CD4-positive, alpha-beta memory T cell (primary cell): ENCODE measurements around the gene CCDC192. TPM values are rescaled to one million over a fixed set of nuclear protein-coding genes. Genes with fewer than 3 reads are reported as not detected.
"Not testable (repeated sequence)": the region's sequence is repeated elsewhere in the genome, so short reads cannot be mapped to it uniquely, and the experiment has no call there.

Experiments used
- CTCF ChIA-PET: fragments of 350-600 bp; sonication (Branson Sonifier 250); formaldehyde crosslinking; loops from one replicate; lab custom pipeline; 2021; ENCODE audit warnings: inconsistent platforms; ENCODE audit not compliant: partially characterized antibody; lab: Charles Lee
- POLR2A ChIA-PET: fragments of 350-600 bp; sonication (Branson Sonifier 250); formaldehyde crosslinking; loops from one replicate; lab custom pipeline; 2021; ENCODE audit not compliant: partially characterized antibody; lab: Charles Lee
- DNase-seq, 5 donors: peaks; one replicate each; pipeline versions ENCODE4 v3.0.0 to v3.0.0-alpha.2; 2020 to 2022; ENCODE audit warnings: mixed read lengths in 1 of 5
- H3K27ac ChIP-seq: one replicate; pipeline ENCODE4 v1.7.0; 2013; ENCODE audit warnings: low read depth, low read length
- H3K27me3 ChIP-seq: 2 replicates; pipeline ENCODE4 v1.7.0; 2013; ENCODE audit warnings: mild to moderate bottlenecking, low read length, moderate library complexity; ENCODE audit not compliant: insufficient read depth
- H3K36me3 ChIP-seq: 2 replicates; pipeline ENCODE4 v1.7.0; 2013; ENCODE audit warnings: mild to moderate bottlenecking, low read length, moderate library complexity; ENCODE audit not compliant: insufficient read depth
- H3K4me1 ChIP-seq: 2 replicates; pipeline ENCODE4 v1.7.0; 2013; ENCODE audit warnings: mild to moderate bottlenecking, low read length, moderate library complexity; ENCODE audit not compliant: insufficient read depth
- H3K4me3 ChIP-seq, 2 donors: one replicate each; pipeline ENCODE4 v1.7.0; 2013; ENCODE audit warnings: low read length in 2 of 2, mild to moderate bottlenecking in 1 of 2
- H3K9me3 ChIP-seq, 2 donors: one replicate each; pipeline ENCODE4 v1.7.0; 2013; ENCODE audit warnings: low read length in 2 of 2, control low read depth in 1 of 2; ENCODE audit not compliant: control insufficient read depth in 1 of 2
- H3K27ac Mint-ChIP-seq, 7 donors: one replicate each; pipeline ENCODE4 v1.8.0; 2020 to 2021; ENCODE audit warnings: mixed read lengths in 7 of 7, mild to moderate bottlenecking in 6 of 7, inconsistent platforms in 3 of 7, moderate library complexity in 3 of 7
- H3K27me3 Mint-ChIP-seq, 2 donors: one replicate each; pipeline ENCODE4 v1.8.0; 2020 to 2021; ENCODE audit warnings: mixed read lengths in 2 of 2
- H3K36me3 Mint-ChIP-seq, 2 donors: one replicate each; pipeline ENCODE4 v1.8.0; 2020 to 2021; ENCODE audit warnings: mixed read lengths in 2 of 2, inconsistent platforms in 1 of 2, mild to moderate bottlenecking in 1 of 2
- H3K4me1 Mint-ChIP-seq, 4 donors: one replicate each; pipeline ENCODE4 v1.8.0; 2020 to 2021; ENCODE audit warnings: mixed read lengths in 4 of 4, mild to moderate bottlenecking in 1 of 4
- H3K4me3 Mint-ChIP-seq, 8 donors: one replicate each; pipeline ENCODE4 v1.8.0; 2020 to 2021; ENCODE audit warnings: mixed read lengths in 8 of 8, mild to moderate bottlenecking in 7 of 8, moderate library complexity in 6 of 8, inconsistent platforms in 3 of 8
- H3K9me3 Mint-ChIP-seq, 8 donors: one replicate each; pipeline ENCODE4 v1.8.0; 2020 to 2021; ENCODE audit warnings: mixed read lengths in 8 of 8, mild to moderate bottlenecking in 5 of 8, inconsistent platforms in 3 of 8, moderate library complexity in 1 of 8
- intact Hi-C: fragments of 100-400 bp; cut with micrococcal nuclease; formaldehyde crosslinking; loops from one replicate; pipeline ENCODE4 v1.15.1; 2023
- polyA plus RNA-seq, 2 donors: library from polyadenylated mRNA; unstranded; fragments of 300-500 nt; fragmentation: Illumina TruSeq; gene quantifications; one replicate each; pipeline ENCODE4 v1.2.3, GENCODE V29; 2021
- total RNA-seq, 2 experiments: library from RNA; stranded (reverse); gene quantifications; one replicate each; pipeline ENCODE4 v1.2.3, GENCODE V29; 2021

Gene CCDC192
- total and polyA plus RNA-seq, 4 experiments from 2014 or later, result not detected

DNA sequence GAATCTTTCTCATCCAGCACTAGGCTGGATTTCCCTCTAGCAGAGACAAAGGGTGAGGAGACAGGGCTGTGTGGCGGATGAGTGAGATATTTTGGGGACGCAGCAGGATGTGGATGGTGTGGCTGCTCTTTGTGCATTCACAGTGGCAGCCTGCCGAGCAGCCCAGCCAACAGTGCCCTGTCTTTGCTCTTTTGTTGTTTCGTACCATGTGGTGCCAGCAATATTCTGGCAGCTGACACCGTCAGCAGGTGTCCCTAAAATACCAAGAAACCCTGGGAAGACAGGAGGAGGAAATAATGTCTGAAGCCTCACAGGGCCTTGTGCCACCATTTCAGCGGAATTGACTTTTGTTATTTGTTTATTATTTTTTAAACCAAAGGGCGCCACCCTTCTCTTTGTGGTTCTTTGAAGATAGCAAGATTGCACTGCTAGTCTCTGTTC lies 141.4 kb downstream of the CCDC192 start:
- Mint-ChIP-seq H3K27me3 (peaks cover 0 to 3% of the 10 kb centered on the region in 2 donors), H3K4me3 (no peak overlapping the region), H3K27ac (peak overlapping the region in 1 of 7 donors; percentile 7), H3K9me3 (no peaks in the 10 kb centered on the region), H3K4me1 (no peaks in the 10 kb centered on the region), H3K36me3 (no peaks in the 10 kb centered on the region)
- Histone ChIP-seq H3K4me3 (no peak overlapping the region), H3K9me3 (no peaks in the 10 kb centered on the region), H3K4me1 (no peaks in the 10 kb centered on the region), H3K27ac (no peak overlapping the region), H3K27me3 (no peaks in the 10 kb centered on the region), H3K36me3 (no peaks in the 10 kb centered on the region)
- POLR2A ChIA-PET, result no interaction called here
- CTCF ChIA-PET, result interaction anchor here (0.9 to 1.0 kb wide), 2 partner anchors 356 to 390 kb away, joined by 3 read pairs; no protein-coding TSS in a partner anchor
- no peak for DNase-seq
- intact Hi-C loops, result no loop called here

DNA sequence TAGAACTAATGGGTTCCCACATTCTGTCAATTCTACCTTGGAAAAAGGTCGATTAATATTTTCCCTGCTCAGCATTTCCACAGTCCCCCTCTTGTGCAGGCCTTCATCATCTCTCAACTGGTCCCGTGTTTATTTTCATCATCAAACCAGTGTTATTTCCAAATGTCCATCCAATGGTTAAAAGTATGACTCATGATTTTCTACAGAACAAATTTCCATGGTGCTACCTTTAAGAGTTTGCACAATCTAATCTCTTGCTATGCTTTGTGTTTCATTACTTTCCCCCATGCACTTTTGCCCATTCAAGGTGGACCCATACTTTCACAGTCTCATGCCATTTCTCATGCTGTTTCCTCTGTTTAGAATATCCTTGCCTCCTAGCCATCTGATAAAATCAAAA lies 143.7 kb downstream of the CCDC192 start:
- H3K9me3 ChIP-seq, result no peaks in the 10 kb centered on the region
- intact Hi-C loops, result no loop called here
- no peaks in the 10 kb centered on the region for H3K4me1 ChIP-seq
- H3K9me3 Mint-ChIP-seq, result no peaks in the 10 kb centered on the region
- no peak for DNase-seq
- H3K36me3 Mint-ChIP-seq, result no peaks in the 10 kb centered on the region
- peaks cover 0 to 3% of the 10 kb centered on the region in 2 donors for H3K27me3 Mint-ChIP-seq
- H3K27ac Mint-ChIP-seq, result no peak overlapping the region
- no peaks in the 10 kb centered on the region for H3K36me3 ChIP-seq
- no peaks in the 10 kb centered on the region for H3K27me3 ChIP-seq
- POLR2A ChIA-PET, result no interaction called here
- H3K4me3 Mint-ChIP-seq, result no peak overlapping the region
- no peak overlapping the region for H3K4me3 ChIP-seq
- H3K4me1 Mint-ChIP-seq, result no peaks in the 10 kb centered on the region
- CTCF ChIA-PET, result no interaction called here
- H3K27ac ChIP-seq, result no peak overlapping the region

- CTCF ChIA-PET, H3K36me3 ChIP-seq, H3K4me3 Mint-ChIP-seq, H3K27ac ChIP-seq, POLR2A ChIA-PET, H3K27ac Mint-ChIP-seq, H3K9me3 Mint-ChIP-seq, intact Hi-C loops, H3K27me3 ChIP-seq, DNase-seq, H3K27me3 Mint-ChIP-seq, H3K36me3 Mint-ChIP-seq, H3K4me1 Mint-ChIP-seq, H3K9me3 ChIP-seq, H3K4me3 ChIP-seq, H3K4me1 ChIP-seq: not testable (repeated sequence)
Observed at GRCh38 chr5:127847641-127848040, 144.4 kb downstream of the CCDC192 start.

DNA sequence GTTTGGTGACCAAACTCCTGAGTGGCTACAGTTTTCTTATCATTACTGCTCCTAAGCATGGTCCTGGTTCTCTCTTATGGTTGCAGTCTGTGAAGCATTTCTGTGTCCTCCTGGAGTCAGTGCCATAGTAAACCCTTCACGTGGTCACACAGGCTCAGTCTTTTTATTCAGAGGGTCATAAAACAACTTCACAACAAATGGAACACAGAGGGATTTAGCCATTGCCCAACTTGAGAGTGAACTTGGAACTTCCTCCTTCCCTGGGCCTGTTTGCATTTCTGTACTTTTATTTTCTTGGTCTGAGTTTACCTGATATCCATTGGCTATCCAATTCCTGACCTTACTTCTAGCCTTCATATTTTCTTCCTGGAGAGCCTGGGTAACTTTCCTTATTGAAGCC lies 144.9 kb downstream of the CCDC192 start:
- Mint-ChIP-seq H3K36me3 (no peaks in the 10 kb centered on the region), H3K4me3 (no peak overlapping the region), H3K27me3 (peaks cover 0 to 3% of the 10 kb centered on the region in 2 donors), H3K4me1 (no peaks in the 10 kb centered on the region), H3K9me3 (no peaks in the 10 kb centered on the region), H3K27ac (no peak overlapping the region)
- POLR2A ChIA-PET, result no interaction called here
- intact Hi-C loops, result no loop called here
- DNase-seq, result no peak
- CTCF ChIA-PET, result no interaction called here
- no peak overlapping the region for H3K4me3 ChIP-seq
- no peak overlapping the region for H3K27ac ChIP-seq
- no peaks in the 10 kb centered on the region for H3K27me3 ChIP-seq
- no peaks in the 10 kb centered on the region for H3K9me3 ChIP-seq
- H3K36me3 ChIP-seq, result no peaks in the 10 kb centered on the region
- no peaks in the 10 kb centered on the region for H3K4me1 ChIP-seq

- Mint-ChIP-seq H3K4me1 (no peaks in the 10 kb centered on the region), H3K27me3 (peaks cover 0 to under 1% of the 10 kb centered on the region in 2 donors), H3K27ac (no peak overlapping the region), H3K9me3 (no peaks in the 10 kb centered on the region), H3K36me3 (no peaks in the 10 kb centered on the region), H3K4me3 (no peak overlapping the region)
- H3K27ac ChIP-seq, result no peak overlapping the region
- no peaks in the 10 kb centered on the region for H3K9me3 ChIP-seq
- POLR2A ChIA-PET, result no interaction called here
- DNase-seq, result no peak
- no peaks in the 10 kb centered on the region for H3K4me1 ChIP-seq
- intact Hi-C loops, result no loop called here
- H3K27me3 ChIP-seq, result no peaks in the 10 kb centered on the region
- no peak overlapping the region for H3K4me3 ChIP-seq
- CTCF ChIA-PET, result no interaction called here
- H3K36me3 ChIP-seq, result no peaks in the 10 kb centered on the region
Observed at GRCh38 chr5:127849408-127849807, 146.2 kb downstream of the CCDC192 start.

DNA sequence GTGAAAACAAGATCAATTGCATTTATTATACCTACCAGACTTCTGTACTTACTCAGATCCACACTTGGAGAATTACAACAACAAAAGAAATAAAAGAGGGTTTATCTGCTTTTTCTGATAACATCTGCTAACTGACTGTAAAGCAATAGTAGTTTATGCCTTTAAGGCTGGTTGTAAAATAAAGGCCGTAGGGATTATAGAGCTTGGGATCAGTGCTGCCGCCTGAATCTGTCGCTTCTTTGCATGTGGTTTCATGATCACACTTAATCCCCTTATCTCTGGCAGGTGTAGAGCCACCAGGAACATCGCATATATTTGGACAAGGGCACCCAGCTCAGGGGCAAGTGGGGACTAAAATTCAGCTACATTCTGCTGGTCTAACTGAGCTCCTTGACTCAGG lies 146.7 kb downstream of the CCDC192 start:
- no peaks in the 10 kb centered on the region for H3K36me3 Mint-ChIP-seq
- Histone ChIP-seq H3K27ac (no peak overlapping the region), H3K4me1 (no peaks in the 10 kb centered on the region), H3K36me3 (no peaks in the 10 kb centered on the region), H3K9me3 (no peaks in the 10 kb centered on the region), H3K27me3 (no peaks in the 10 kb centered on the region), H3K4me3 (no peak overlapping the region)
- intact Hi-C loops, result no loop called here
- no peak for DNase-seq
- CTCF ChIA-PET, result no interaction called here
- POLR2A ChIA-PET, result no interaction called here
- H3K4me1 Mint-ChIP-seq, result no peaks in the 10 kb centered on the region
- no peaks in the 10 kb centered on the region for H3K9me3 Mint-ChIP-seq
- no peak overlapping the region for H3K27ac Mint-ChIP-seq
- no peaks in the 10 kb centered on the region for H3K27me3 Mint-ChIP-seq
- H3K4me3 Mint-ChIP-seq, result no peak overlapping the region

GRCh38 chr5:127851964-127852363 lies 148.8 kb downstream of the CCDC192 start:
- no peaks in the 10 kb centered on the region for H3K4me1 Mint-ChIP-seq
- no peaks in the 10 kb centered on the region for H3K9me3 ChIP-seq
- H3K27me3 ChIP-seq, result no peaks in the 10 kb centered on the region
- no peaks in the 10 kb centered on the region for H3K27me3 Mint-ChIP-seq
- no peaks in the 10 kb centered on the region for H3K36me3 ChIP-seq
- no peak overlapping the region for H3K4me3 Mint-ChIP-seq
- DNase-seq, result no peak
- intact Hi-C loops, result no loop called here
- H3K36me3 Mint-ChIP-seq, result no peaks in the 10 kb centered on the region
- ChIA-PET CTCF (no interaction called here), POLR2A (no interaction called here)
- H3K4me3 ChIP-seq, result no peak overlapping the region
- peaks cover 0 to 2% (median 0%) of the 10 kb centered on the region in 8 donors for H3K9me3 Mint-ChIP-seq
- no peak overlapping the region for H3K27ac Mint-ChIP-seq
- H3K27ac ChIP-seq, result no peak overlapping the region
- no peaks in the 10 kb centered on the region for H3K4me1 ChIP-seq

DNA sequence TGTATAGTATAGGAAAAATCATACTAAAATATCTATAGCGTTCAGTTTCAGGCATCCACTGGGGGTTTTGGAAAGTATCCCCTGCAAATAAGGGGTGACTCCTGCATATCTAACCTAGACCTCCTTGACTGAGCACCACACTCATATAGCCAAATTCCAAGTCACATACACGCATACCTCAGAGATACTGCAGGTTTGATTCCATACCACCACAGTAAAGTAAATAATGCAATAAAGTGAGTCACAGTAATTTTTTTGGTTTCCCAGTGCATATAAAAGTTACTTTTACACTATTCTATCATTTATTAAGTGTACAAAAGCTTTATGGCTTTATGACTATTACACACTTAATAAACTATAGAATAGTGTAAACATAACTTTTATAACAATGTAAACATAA lies 151.3 kb downstream of the CCDC192 start:
- no peak overlapping the region for H3K27ac Mint-ChIP-seq
- Histone ChIP-seq H3K4me1 (no peaks in the 10 kb centered on the region), H3K36me3 (no peaks in the 10 kb centered on the region), H3K27me3 (no peaks in the 10 kb centered on the region), H3K9me3 (no peaks in the 10 kb centered on the region), H3K27ac (no peak overlapping the region), H3K4me3 (no peak overlapping the region)
- no peaks in the 10 kb centered on the region for H3K27me3 Mint-ChIP-seq
- H3K36me3 Mint-ChIP-seq, result no peaks in the 10 kb centered on the region
- peaks cover 0 to 2% (median 0%) of the 10 kb centered on the region in 8 donors for H3K9me3 Mint-ChIP-seq
- ChIA-PET POLR2A (no interaction called here), CTCF (no interaction called here)
- DNase-seq, result no peak
- intact Hi-C loops, result no loop called here
- no peak overlapping the region for H3K4me3 Mint-ChIP-seq
- no peaks in the 10 kb centered on the region for H3K4me1 Mint-ChIP-seq
